DOHH2 (cell line): Measurements from ENCODE around the gene RIN1.
A peak's percentile ranks its signal among the peaks of the same experiment; 100 is the strongest.

Experiments used
- H3F3A ChIP-seq: fragments of 200-600 bp; sonication (generic), shearing (Covaris generic); 2 replicates; pipeline ENCODE4 v1.6.0; 2016; ENCODE audit warnings: antibody characterized with exemption, mild to moderate bottlenecking; ENCODE audit not compliant: control insufficient read depth, insufficient read depth
- H3K27ac ChIP-seq: fragments of 200-600 bp; sonication (generic); 2 replicates; pipeline ENCODE4 v1.5.1; 2014; ENCODE audit warnings: low read depth, mild to moderate bottlenecking, low read length, moderate library complexity
- H3K27me3 ChIP-seq: fragments of 200-600 bp; sonication (generic); 2 replicates; pipeline ENCODE4 v1.6.1; 2014; ENCODE audit warnings: mild to moderate bottlenecking, low read length, mixed read lengths; ENCODE audit not compliant: control insufficient read depth
- H3K36me3 ChIP-seq: fragments of 200-600 bp; sonication (generic); 2 replicates; pipeline ENCODE4 v1.6.1; 2014; ENCODE audit warnings: mild to moderate bottlenecking, low read length, moderate library complexity, mixed read lengths; ENCODE audit not compliant: control insufficient read depth
- H3K4me1 ChIP-seq: fragments of 200-600 bp; sonication (generic); 2 replicates; pipeline ENCODE4 v1.6.1; 2014; ENCODE audit warnings: mild to moderate bottlenecking, low read length, mixed read lengths; ENCODE audit not compliant: control insufficient read depth
- H3K4me2 ChIP-seq: fragments of 200-600 bp; sonication (generic); 2 replicates; pipeline ENCODE4 v1.6.0; 2014; ENCODE audit warnings: mild to moderate bottlenecking, low read length, moderate library complexity
- H3K4me3 ChIP-seq: fragments of 200-600 bp; sonication (generic); 2 replicates; pipeline ENCODE4 v1.5.1; 2014; ENCODE audit warnings: mild to moderate bottlenecking, low read length, mixed read lengths
- H3K79me2 ChIP-seq: fragments of 200-600 bp; sonication (generic); 2 replicates; pipeline ENCODE4 v1.6.1; 2014; ENCODE audit warnings: mild to moderate bottlenecking, low read length, mixed read lengths; ENCODE audit not compliant: control insufficient read depth
- H3K9me2 ChIP-seq: fragments of 200-600 bp; sonication (generic); replicated peaks from 2 replicates; pipeline ENCODE4 v1.6.1; 2014; ENCODE audit warnings: mild to moderate bottlenecking, low read length, mixed read lengths; ENCODE audit not compliant: control insufficient read depth
- H3K9me3 ChIP-seq: fragments of 200-600 bp; sonication (generic); 2 replicates; pipeline ENCODE4 v1.6.1; 2014; ENCODE audit warnings: antibody characterized with exemption, low read length, mixed read lengths; ENCODE audit not compliant: control insufficient read depth, insufficient read depth
- H4K20me1 ChIP-seq: fragments of 200-600 bp; sonication (generic); 2 replicates; pipeline ENCODE4 v1.6.0; 2014; ENCODE audit warnings: low read depth, mild to moderate bottlenecking, antibody characterized with exemption, low read length, moderate library complexity; ENCODE audit not compliant: control insufficient read depth, insufficient read depth
- CTCF ChIP-seq: fragments of 200-600 bp; sonication (generic); IDR thresholded peaks from one replicate; pipeline ENCODE4 v1.5.1; 2014; ENCODE audit warnings: antibody characterized with exemption, mild to moderate bottlenecking, low read depth, low read length; ENCODE audit not compliant: poor library complexity, severe bottlenecking
- EZH2phosphoT487 ChIP-seq: fragments of 200-600 bp; sonication (generic); IDR thresholded peaks from 2 replicates; pipeline ENCODE4 v1.6.1; 2017; ENCODE audit warnings: borderline replicate concordance, mild to moderate bottlenecking, antibody characterized with exemption, low read length, moderate library complexity, mixed read lengths

Gene RIN1

DNA sequence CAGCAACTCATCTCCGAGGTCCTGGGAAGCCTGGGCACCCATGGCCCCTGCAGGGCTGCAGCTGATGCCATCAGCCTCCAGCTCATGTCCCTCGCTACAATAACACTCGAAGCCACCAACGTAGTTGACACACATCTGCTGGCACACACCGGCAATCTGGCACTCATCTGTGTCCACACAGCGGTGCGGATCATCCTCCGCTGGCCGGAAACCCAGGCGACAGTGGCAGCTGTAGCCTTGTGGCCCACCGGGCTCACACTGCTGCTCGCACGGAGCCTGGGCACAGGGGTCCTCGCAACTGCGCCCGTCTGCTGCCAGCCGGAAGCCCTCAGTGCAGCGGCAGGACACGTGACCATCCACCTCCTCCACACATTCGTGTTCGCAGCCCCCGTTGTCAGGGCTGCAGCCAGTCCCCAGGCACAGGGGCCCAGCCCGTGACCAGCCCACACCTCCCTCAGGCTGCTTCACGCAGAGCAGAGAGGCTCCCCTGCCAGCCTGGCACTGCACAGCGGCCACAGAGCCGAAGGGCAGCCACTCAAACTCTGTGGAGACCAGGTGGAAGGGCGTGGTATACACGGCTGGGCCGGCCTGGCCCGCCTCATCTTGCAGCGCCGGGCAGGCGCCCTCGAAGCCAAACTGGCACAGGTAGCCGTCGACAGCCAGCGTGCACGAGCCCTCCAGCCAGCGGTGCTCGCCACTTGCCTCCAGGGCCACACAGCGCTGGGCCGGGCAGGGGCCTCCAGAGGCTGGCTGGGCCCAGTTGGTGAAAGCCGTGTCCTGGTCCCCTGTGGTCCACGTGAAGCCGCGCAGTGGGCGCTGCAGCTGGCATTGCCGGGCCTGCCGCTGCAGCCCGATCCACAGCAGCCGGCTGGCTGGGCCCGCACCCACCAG, 20.1 kb downstream of the RIN1 start:
- Histone ChIP-seq H3K9me2 (no peaks in the 10 kb centered on the region), H3K4me2 (peak overlapping the region; percentile 92), H3K79me2 (no peaks in the 10 kb centered on the region), H3K27me3 (no peaks in the 10 kb centered on the region), H3K4me1 (peaks cover 49% of the 10 kb centered on the region), H3K4me3 (no peak overlapping the region), H3F3A (peaks cover 11% of the 10 kb centered on the region), H3K9me3 (peaks cover 3% of the 10 kb centered on the region; the same call in 1 of the 2 replicates), H3K27ac (no peak overlapping the region), H4K20me1 (no peaks in the 10 kb centered on the region), H3K36me3 (no peaks in the 10 kb centered on the region)
- TF ChIP-seq CTCF: no peak
- no peak for TF ChIP-seq EZH2phosphoT487

DNA sequence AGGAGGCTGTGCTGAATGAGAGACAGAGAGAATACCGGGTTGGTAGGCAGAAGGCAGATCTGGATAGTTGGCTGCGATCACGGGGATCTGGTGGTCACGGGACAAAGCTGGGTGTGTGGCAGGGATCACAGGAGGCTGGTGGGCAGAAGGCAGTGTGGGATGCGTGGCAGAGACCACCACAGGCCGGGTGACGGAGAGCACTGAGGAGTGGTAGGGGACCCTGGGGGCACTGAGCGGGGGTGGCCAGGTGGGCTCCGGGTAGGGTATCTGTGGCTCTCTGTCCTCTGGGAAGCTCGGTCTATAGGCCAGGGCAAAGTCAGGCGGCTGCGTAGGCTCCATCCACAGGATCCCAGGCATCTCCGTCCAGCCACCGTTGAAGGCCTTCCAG, 20.7 kb downstream of the RIN1 start:
- peaks cover 11% of the 10 kb centered on the region for H3F3A ChIP-seq
- no peaks in the 10 kb centered on the region for H3K9me2 ChIP-seq
- H3K4me1 ChIP-seq: peaks cover 49% of the 10 kb centered on the region
- H4K20me1 ChIP-seq: no peaks in the 10 kb centered on the region
- no peak overlapping the region for H3K4me2 ChIP-seq
- H3K9me3 ChIP-seq: peaks cover 3% of the 10 kb centered on the region; the same call in 1 of the 2 replicates
- no peak overlapping the region for H3K27ac ChIP-seq
- H3K36me3 ChIP-seq: no peaks in the 10 kb centered on the region
- no peaks in the 10 kb centered on the region for H3K27me3 ChIP-seq
- no peaks in the 10 kb centered on the region for H3K79me2 ChIP-seq
- TF ChIP-seq EZH2phosphoT487 (no peak), CTCF (no peak)
- no peak overlapping the region for H3K4me3 ChIP-seq

- peaks cover 11% of the 10 kb centered on the region for H3F3A ChIP-seq
- no peaks in the 10 kb centered on the region for H3K79me2 ChIP-seq
- H3K4me3 ChIP-seq: no peak overlapping the region
- H3K36me3 ChIP-seq: no peaks in the 10 kb centered on the region
- H4K20me1 ChIP-seq: no peaks in the 10 kb centered on the region
- H3K27me3 ChIP-seq: no peaks in the 10 kb centered on the region
- no peaks in the 10 kb centered on the region for H3K9me2 ChIP-seq
- H3K9me3 ChIP-seq: peaks cover 3% of the 10 kb centered on the region; the same call in 1 of the 2 replicates
- H3K4me2 ChIP-seq: no peak overlapping the region
- TF ChIP-seq CTCF: no peak
- TF ChIP-seq EZH2phosphoT487: no peak
- peaks cover 49% of the 10 kb centered on the region for H3K4me1 ChIP-seq
- H3K27ac ChIP-seq: no peak overlapping the region
These were observed 21.4 kb downstream of the RIN1 start for GRCh38 chr11:66314561-66315497.
